Panc1 (cell line): ENCODE results near the gene SGK1.

Source experiments
- POLR2AphosphoS5 ChIP-seq: IDR thresholded peaks from 2 replicates; pipeline ENCODE4 v1.6.1; 2012; ENCODE audit warnings: mild to moderate bottlenecking, low read depth, low read length, moderate library complexity
- TCF7L2 ChIP-seq: IDR thresholded peaks from 2 replicates; pipeline ENCODE4 v1.6.1; 2011; ENCODE audit warnings: mild to moderate bottlenecking, low read depth, low read length, inconsistent platforms
- TF ChIP-seq, protein P1 (sequence below): fragments of 450-650 bp; IDR thresholded peaks from 2 replicates; pipeline ENCODE4 v1.5.1; 2017; ENCODE audit warnings: mild to moderate bottlenecking

GRCh38 chr6:134216301-134217010 is 101.5 kb downstream of the SGK1 start:
- TF ChIP-seq, protein P1, sequence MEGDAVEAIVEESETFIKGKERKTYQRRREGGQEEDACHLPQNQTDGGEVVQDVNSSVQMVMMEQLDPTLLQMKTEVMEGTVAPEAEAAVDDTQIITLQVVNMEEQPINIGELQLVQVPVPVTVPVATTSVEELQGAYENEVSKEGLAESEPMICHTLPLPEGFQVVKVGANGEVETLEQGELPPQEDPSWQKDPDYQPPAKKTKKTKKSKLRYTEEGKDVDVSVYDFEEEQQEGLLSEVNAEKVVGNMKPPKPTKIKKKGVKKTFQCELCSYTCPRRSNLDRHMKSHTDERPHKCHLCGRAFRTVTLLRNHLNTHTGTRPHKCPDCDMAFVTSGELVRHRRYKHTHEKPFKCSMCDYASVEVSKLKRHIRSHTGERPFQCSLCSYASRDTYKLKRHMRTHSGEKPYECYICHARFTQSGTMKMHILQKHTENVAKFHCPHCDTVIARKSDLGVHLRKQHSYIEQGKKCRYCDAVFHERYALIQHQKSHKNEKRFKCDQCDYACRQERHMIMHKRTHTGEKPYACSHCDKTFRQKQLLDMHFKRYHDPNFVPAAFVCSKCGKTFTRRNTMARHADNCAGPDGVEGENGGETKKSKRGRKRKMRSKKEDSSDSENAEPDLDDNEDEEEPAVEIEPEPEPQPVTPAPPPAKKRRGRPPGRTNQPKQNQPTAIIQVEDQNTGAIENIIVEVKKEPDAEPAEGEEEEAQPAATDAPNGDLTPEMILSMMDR = no peak
- TF ChIP-seq POLR2AphosphoS5 = no peak
- TF ChIP-seq TCF7L2 = no peak
